Fibroblast of pulmonary artery (primary cell): ENCODE measurements around the gene HS1BP3.

Experiments used
- DNase-seq: peaks from one replicate; pipeline ENCODE4 v3.0.0-alpha.2; 2010; ENCODE audit warnings: low read depth
- H3K4me3 ChIP-seq: replicated peaks from 2 replicates; pipeline ENCODE4 v1.5.1; 2011; ENCODE audit warnings: low read depth, mild to moderate bottlenecking, control low read depth, low read length, moderate library complexity
- CTCF ChIP-seq: IDR thresholded peaks from 2 replicates; pipeline ENCODE4 v1.5.1; 2011; ENCODE audit warnings: mild to moderate bottlenecking, control low read depth, low read length, inconsistent platforms; ENCODE audit errors: missing control alignments

The HS1BP3 gene

GRCh38 chr2:20652673-20653575 is 2.0 kb upstream of the HS1BP3 start:
- no peak for TF ChIP-seq CTCF
- H3K4me3 ChIP-seq = no peak overlapping the region
- DNase-seq = no peak

GRCh38 chr2:20652141-20652540 is 1.2 kb upstream of the HS1BP3 start:
- no peak overlapping the region for H3K4me3 ChIP-seq
- no peak for DNase-seq
- TF ChIP-seq CTCF = no peak

GRCh38 chr2:20651731-20652099 is 817 bp upstream of the HS1BP3 start:
- peak overlapping the region; percentile 98 for H3K4me3 ChIP-seq
- TF ChIP-seq CTCF = no peak

GRCh38 chr2:20650393-20650876 is 463 bp downstream of the HS1BP3 start:
- no peak for TF ChIP-seq CTCF
- DNase-seq = peak; percentile 35
- peak overlapping the region; percentile 98 for H3K4me3 ChIP-seq

More at GRCh38 chr2:20651731-20652099, 817 bp upstream of the HS1BP3 start:
- DNase-seq = no peak

- DNase-seq = no peak
- H3K4me3 ChIP-seq = peak overlapping the region; percentile 98
- no peak for TF ChIP-seq CTCF
These were observed 922 bp downstream of the HS1BP3 start for GRCh38 chr2:20649976-20650375.

- TF ChIP-seq CTCF = no peak
- no peak for DNase-seq
- H3K4me3 ChIP-seq = peak overlapping the region; percentile 98
These were observed 1.3 kb downstream of the HS1BP3 start for GRCh38 chr2:20649576-20649975.
